Right atrium auricular region (tissue), 2 donors: ENCODE results near the gene ZC3HAV1. TPM values are rescaled to one million over a fixed set of nuclear protein-coding genes. Genes with fewer than 3 reads are reported as not detected.

Source experiments
- DNase-seq: peaks from one replicate; pipeline ENCODE4 v3.0.0-alpha.2; 2019; ENCODE audit warnings: low spot score
- H3K27ac ChIP-seq, 2 donors: fragments of 200-600 bp; sonication (generic); 1 replicate in 1 of 2; 2 replicates in 1 of 2; pipeline ENCODE4 v1.5.1; 2016 to 2019
- H3K27me3 ChIP-seq, 2 donors: fragments of 200-600 bp; sonication (generic); one replicate each; pipeline versions ENCODE4 v1.5.1 to v1.6.0; 2017 to 2019
- H3K36me3 ChIP-seq: fragments of 200-600 bp; sonication (generic); one replicate; pipeline ENCODE4 v1.5.1; 2016
- H3K4me1 ChIP-seq, 2 donors: fragments of 200-600 bp; sonication (generic); one replicate each; pipeline versions ENCODE4 v1.5.1 to v1.6.0; 2017 to 2019
- H3K4me3 ChIP-seq, 2 donors: fragments of 200-600 bp; sonication (generic); 1 replicate in 1 of 2; 2 replicates in 1 of 2; pipeline ENCODE4 v1.5.1; 2017 to 2019; ENCODE audit warnings: mild to moderate bottlenecking in 1 of 2, moderate library complexity in 1 of 2
- H3K9me3 ChIP-seq, 2 donors: fragments of 200-600 bp; sonication (generic); one replicate each; pipeline ENCODE4 v1.5.1; 2019
- CTCF ChIP-seq, 2 donors: fragments of 200-600 bp; sonication (generic); IDR thresholded peaks; one replicate each; pipeline ENCODE4 v1.5.1; 2019; ENCODE audit warnings: antibody characterized with exemption in 2 of 2
- total RNA-seq, 2 donors: library from RNA; depleted of rRNA; stranded (reverse); fragments of >200 nt; gene quantifications; one replicate each; pipeline ENCODE4 v1.1.0, GENCODE V29; 2016

The ZC3HAV1 gene
- total RNA-seq, 2 donors from 2014 or later: 8.0 to 15.2 TPM

- peaks cover 50% of the 10 kb centered on the region for H3K36me3 ChIP-seq
Observed at GRCh38 chr7:139051655-139052054, 57.9 kb downstream of the ZC3HAV1 start.

GRCh38 chr7:139049936-139050335 is 59.6 kb downstream of the ZC3HAV1 start:
- H3K4me3 ChIP-seq: no peak overlapping the region
- H3K36me3 ChIP-seq: peaks cover 46% of the 10 kb centered on the region
- no peak overlapping the region for H3K27ac ChIP-seq
- no peak for TF ChIP-seq CTCF (IDR thresholded peaks at IDR 0.05)
- no peaks in the 10 kb centered on the region for H3K4me1 ChIP-seq
- no peaks in the 10 kb centered on the region for H3K27me3 ChIP-seq
- DNase-seq: no peak
- H3K9me3 ChIP-seq: no peaks in the 10 kb centered on the region

More at GRCh38 chr7:139051655-139052054, 57.9 kb downstream of the ZC3HAV1 start:
- Histone ChIP-seq H3K27ac (no peak overlapping the region), H3K4me3 (no peak overlapping the region), H3K9me3 (no peaks in the 10 kb centered on the region), H3K27me3 (no peaks in the 10 kb centered on the region), H3K4me1 (no peaks in the 10 kb centered on the region)
- no peak for DNase-seq
- no peak for TF ChIP-seq CTCF (IDR thresholded peaks at IDR 0.05)

GRCh38 chr7:139049111-139049510 is 60.4 kb downstream of the ZC3HAV1 start:
- no peak for TF ChIP-seq CTCF (IDR thresholded peaks at IDR 0.05)
- no peaks in the 10 kb centered on the region for H3K4me1 ChIP-seq
- H3K9me3 ChIP-seq: no peaks in the 10 kb centered on the region
- H3K27me3 ChIP-seq: no peaks in the 10 kb centered on the region
- no peak overlapping the region for H3K27ac ChIP-seq
- H3K36me3 ChIP-seq: peaks cover 38% of the 10 kb centered on the region
- DNase-seq: no peak
- no peak overlapping the region for H3K4me3 ChIP-seq

- Histone ChIP-seq H3K4me3 (no peak overlapping the region), H3K27me3 (no peaks in the 10 kb centered on the region), H3K4me1 (no peaks in the 10 kb centered on the region), H3K36me3 (peaks cover 28% of the 10 kb centered on the region), H3K9me3 (no peaks in the 10 kb centered on the region), H3K27ac (no peak overlapping the region)
- TF ChIP-seq CTCF (IDR thresholded peaks at IDR 0.05): no peak
- no peak for DNase-seq
Observed at GRCh38 chr7:139047970-139048369, 61.5 kb downstream of the ZC3HAV1 start.

- no peaks in the 10 kb centered on the region for H3K9me3 ChIP-seq
- TF ChIP-seq CTCF (IDR thresholded peaks at IDR 0.05): no peak
- no peaks in the 10 kb centered on the region for H3K4me1 ChIP-seq
- H3K36me3 ChIP-seq: peaks cover 18% of the 10 kb centered on the region
- DNase-seq: no peak
- no peak overlapping the region for H3K4me3 ChIP-seq
- H3K27ac ChIP-seq: no peak overlapping the region
- H3K27me3 ChIP-seq: no peaks in the 10 kb centered on the region
Observed at GRCh38 chr7:139046143-139046542, 63.4 kb downstream of the ZC3HAV1 start.
